Measurements from ENCODE around the gene PEX11B.

Gene PEX11B

DNA sequence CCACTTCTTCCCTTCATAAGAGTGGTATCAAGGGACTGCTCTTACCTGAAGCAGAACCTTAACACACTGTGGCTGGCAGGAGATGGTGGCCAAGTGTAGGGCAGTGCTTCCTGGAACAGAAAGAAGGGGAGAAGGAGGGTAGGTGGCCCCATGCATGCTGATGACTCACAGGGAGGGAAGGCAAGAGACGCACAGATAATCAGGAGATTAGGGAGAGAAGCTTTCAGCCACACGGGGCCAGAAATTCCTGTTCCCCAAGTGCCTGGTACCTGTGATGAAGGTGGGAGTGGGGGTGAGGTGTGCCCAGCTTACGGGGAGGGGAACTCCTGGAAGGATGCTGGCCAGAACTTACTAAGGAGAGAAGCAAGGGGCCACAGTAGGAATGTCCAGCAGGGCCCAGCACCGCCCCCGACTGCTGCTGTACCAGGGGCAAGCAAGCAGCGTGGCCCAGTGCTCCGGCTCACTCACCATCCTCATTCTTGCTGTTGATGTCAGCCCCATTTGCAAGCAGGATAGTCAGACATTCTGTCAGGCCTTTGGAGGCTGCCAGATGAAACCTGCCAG lies 40.5 kb downstream of the PEX11B start:
- in situ Hi-C loops (cut with MboI; ENCODE audit: low pct_unique_long_range_greater_than_20kb, low sequenced_read_pairs, unreplicated experiment) = loop anchor here (25.0 kb wide), 1 partner anchor 134 kb away; the partner anchor contains the start of gene HJV
- TF ChIP-seq, protein P1, sequence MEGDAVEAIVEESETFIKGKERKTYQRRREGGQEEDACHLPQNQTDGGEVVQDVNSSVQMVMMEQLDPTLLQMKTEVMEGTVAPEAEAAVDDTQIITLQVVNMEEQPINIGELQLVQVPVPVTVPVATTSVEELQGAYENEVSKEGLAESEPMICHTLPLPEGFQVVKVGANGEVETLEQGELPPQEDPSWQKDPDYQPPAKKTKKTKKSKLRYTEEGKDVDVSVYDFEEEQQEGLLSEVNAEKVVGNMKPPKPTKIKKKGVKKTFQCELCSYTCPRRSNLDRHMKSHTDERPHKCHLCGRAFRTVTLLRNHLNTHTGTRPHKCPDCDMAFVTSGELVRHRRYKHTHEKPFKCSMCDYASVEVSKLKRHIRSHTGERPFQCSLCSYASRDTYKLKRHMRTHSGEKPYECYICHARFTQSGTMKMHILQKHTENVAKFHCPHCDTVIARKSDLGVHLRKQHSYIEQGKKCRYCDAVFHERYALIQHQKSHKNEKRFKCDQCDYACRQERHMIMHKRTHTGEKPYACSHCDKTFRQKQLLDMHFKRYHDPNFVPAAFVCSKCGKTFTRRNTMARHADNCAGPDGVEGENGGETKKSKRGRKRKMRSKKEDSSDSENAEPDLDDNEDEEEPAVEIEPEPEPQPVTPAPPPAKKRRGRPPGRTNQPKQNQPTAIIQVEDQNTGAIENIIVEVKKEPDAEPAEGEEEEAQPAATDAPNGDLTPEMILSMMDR (IDR thresholded peaks at IDR 0.05; ENCODE audit: extremely low read depth, insufficient read depth, missing control alignments) = no peak

DNA sequence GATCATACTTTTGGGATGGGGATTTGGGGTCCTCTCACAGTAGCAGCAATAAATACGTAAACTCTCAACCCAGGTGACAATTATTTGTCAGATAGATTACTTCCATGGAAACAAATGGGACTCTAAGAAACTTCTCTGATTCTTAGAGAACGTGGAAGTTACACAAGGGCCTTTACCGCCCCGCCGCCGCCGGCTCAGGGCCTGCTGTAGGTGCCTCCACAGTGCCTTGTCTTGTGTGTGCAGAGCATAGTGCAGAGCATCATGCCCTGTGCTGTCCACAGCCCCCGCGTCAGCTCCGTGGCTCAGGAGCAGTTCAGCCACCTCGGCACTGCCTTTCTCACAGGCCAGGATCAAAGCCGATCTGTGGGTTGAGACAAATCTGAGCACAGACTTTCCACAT lies 43.9 kb downstream of the PEX11B start:
- in situ Hi-C loops (cut with MboI; ENCODE audit: low pct_unique_long_range_greater_than_20kb, low sequenced_read_pairs, unreplicated experiment) = loop anchor here (25.0 kb wide), 1 partner anchor 138 kb away; the partner anchor contains the start of gene HJV
- no peak for DNase-seq (ENCODE audit: low spot score)
- TF ChIP-seq, protein P1 (IDR thresholded peaks at IDR 0.05; ENCODE audit: extremely low read depth, insufficient read depth, missing control alignments) = no peak

More for the DNA sequence above, 40.5 kb downstream of the PEX11B start:
- no peak for DNase-seq (ENCODE audit: low spot score)

- DNase-seq (ENCODE audit: low spot score) = peak; percentile 56
- in situ Hi-C loops (cut with MboI; ENCODE audit: low pct_unique_long_range_greater_than_20kb, low sequenced_read_pairs, unreplicated experiment) = no loop called here
- TF ChIP-seq, protein P1 (IDR thresholded peaks at IDR 0.05; ENCODE audit: extremely low read depth, insufficient read depth, missing control alignments) = peak; percentile 14
Measured at GRCh38 chr1:145871994-145872924, 46.3 kb downstream of the PEX11B start.

DNA sequence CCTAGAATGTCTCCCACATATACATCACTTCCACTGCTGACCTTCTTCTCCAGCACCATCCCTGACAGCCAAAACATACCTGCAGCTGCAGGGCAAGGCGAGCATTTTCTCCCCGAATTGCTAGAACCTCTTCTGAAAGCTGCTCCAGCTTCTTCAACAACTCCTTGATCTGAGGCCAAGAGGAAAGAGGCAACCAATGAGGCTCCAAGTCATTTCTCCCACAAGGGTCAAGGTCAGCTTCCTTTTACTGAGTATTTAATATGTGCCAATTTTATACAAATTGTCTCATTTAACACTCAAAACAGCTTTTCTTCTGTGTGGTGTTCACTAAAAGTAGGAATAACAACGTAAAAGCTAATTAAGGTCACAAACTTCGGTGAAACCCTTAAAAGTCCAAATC lies 50.3 kb downstream of the PEX11B start:
- in situ Hi-C loops (cut with MboI; ENCODE audit: low pct_unique_long_range_greater_than_20kb, low sequenced_read_pairs, unreplicated experiment) = no loop called here
- TF ChIP-seq, protein P1 (IDR thresholded peaks at IDR 0.05; ENCODE audit: extremely low read depth, insufficient read depth, missing control alignments) = no peak
- no peak for DNase-seq (ENCODE audit: low spot score)

GRCh38 chr1:145863282-145864018 lies 55.1 kb downstream of the PEX11B start:
- DNase-seq (ENCODE audit: low spot score) = no peak
- in situ Hi-C loops (cut with MboI; ENCODE audit: low pct_unique_long_range_greater_than_20kb, low sequenced_read_pairs, unreplicated experiment) = no loop called here
- TF ChIP-seq, protein P1 (IDR thresholded peaks at IDR 0.05; ENCODE audit: extremely low read depth, insufficient read depth, missing control alignments) = no peak
